Renal cortex interstitium (tissue), 11 donors: Measurements from ENCODE around the gene TRABD2B. TPM values are rescaled to one million over a fixed set of nuclear protein-coding genes. Genes with fewer than 3 reads are reported as not detected.

Experiments used
- DNase-seq, 11 donors: peaks; one replicate each; pipeline ENCODE4 v3.0.0-alpha.2; 2013; ENCODE audit warnings: low read depth in 9 of 11, low spot score in 4 of 11; ENCODE audit errors: extremely low read depth in 1 of 11
- polyA plus RNA-seq, 3 donors: library from polyadenylated mRNA; unstranded; fragments of 120-200 nt; gene quantifications; one replicate each; pipeline ENCODE4 v1.2.1, GENCODE V29; 2013; ENCODE audit not compliant: insufficient read length in 3 of 3

Gene TRABD2B
- polyA plus RNA-seq, 3 donors = 18.7 to 28.0 (median 27.9) TPM

GRCh38 chr1:47999097-47999496 lies 1.9 kb upstream of the TRABD2B start:
- DNase-seq = no peak

- DNase-seq = no peak
Observed at GRCh38 chr1:47998396-47998990, 1.3 kb upstream of the TRABD2B start.

GRCh38 chr1:47996406-47997226 lies 569 bp downstream of the TRABD2B start:
- no peak for DNase-seq

- no peak for DNase-seq
Observed at GRCh38 chr1:47996060-47996405, 1.2 kb downstream of the TRABD2B start.

GRCh38 chr1:47995306-47996050 lies 1.7 kb downstream of the TRABD2B start:
- DNase-seq = no peak

- no peak for DNase-seq
Observed at GRCh38 chr1:47993881-47994625, 3.1 kb downstream of the TRABD2B start.

- DNase-seq = no peak
Observed at GRCh38 chr1:47993416-47993740, 3.8 kb downstream of the TRABD2B start.

- no peak for DNase-seq
Observed at GRCh38 chr1:47992720-47993415, 4.3 kb downstream of the TRABD2B start.

- no peak for DNase-seq
Observed at GRCh38 chr1:47991673-47992072, 5.5 kb downstream of the TRABD2B start.

- DNase-seq = no peak
Observed at GRCh38 chr1:47991187-47991586, 6.0 kb downstream of the TRABD2B start.

GRCh38 chr1:47990286-47990685 lies 6.9 kb downstream of the TRABD2B start:
- DNase-seq = no peak

- DNase-seq = no peak
Observed at GRCh38 chr1:47987601-47988000, 9.6 kb downstream of the TRABD2B start.

GRCh38 chr1:47986761-47987200 lies 10.4 kb downstream of the TRABD2B start:
- DNase-seq = no peak

- DNase-seq = no peak
Observed at GRCh38 chr1:47985018-47985417, 12.2 kb downstream of the TRABD2B start.

GRCh38 chr1:47984175-47984789 lies 12.9 kb downstream of the TRABD2B start:
- DNase-seq = no peak

GRCh38 chr1:47983691-47984090 lies 13.5 kb downstream of the TRABD2B start:
- DNase-seq = no peak

- DNase-seq = no peak
Observed at GRCh38 chr1:47981667-47982350, 15.4 kb downstream of the TRABD2B start.

GRCh38 chr1:47980501-47980900 lies 16.7 kb downstream of the TRABD2B start:
- no peak for DNase-seq
